Duodenal mucosa (tissue), 2 donors: ENCODE results near the gene WASHC1.
"Not testable (repeated sequence)": the region's sequence is repeated elsewhere in the genome, so short reads cannot be mapped to it uniquely, and the experiment has no call there.

Source experiments
- H3K27ac ChIP-seq: one replicate; pipeline ENCODE4 v1.7.0; 2013; ENCODE audit warnings: low read depth, low read length
- H3K27me3 ChIP-seq, 2 donors: one replicate each; pipeline ENCODE4 v1.7.0; 2013; ENCODE audit warnings: low read length in 2 of 2, control low read depth in 1 of 2; ENCODE audit not compliant: insufficient read depth in 2 of 2, control insufficient read depth in 1 of 2
- H3K36me3 ChIP-seq, 2 donors: one replicate each; pipeline ENCODE4 v1.7.0; 2013; ENCODE audit warnings: low read length in 2 of 2, control low read depth in 1 of 2; ENCODE audit not compliant: insufficient read depth in 2 of 2, control insufficient read depth in 1 of 2
- H3K4me1 ChIP-seq, 2 donors: one replicate each; pipeline ENCODE4 v1.7.0; 2013; ENCODE audit warnings: low read length in 2 of 2, control low read depth in 1 of 2; ENCODE audit not compliant: insufficient read depth in 2 of 2, control insufficient read depth in 1 of 2
- H3K4me3 ChIP-seq, 2 donors: one replicate each; pipeline ENCODE4 v1.7.0; 2013; ENCODE audit warnings: low read length in 2 of 2, low read depth in 1 of 2
- H3K9ac ChIP-seq, 2 donors: one replicate each; pipeline ENCODE4 v1.7.0; 2013; ENCODE audit warnings: low read length in 2 of 2, low read depth in 1 of 2
- H3K9me3 ChIP-seq, 2 donors: one replicate each; pipeline ENCODE4 v1.7.0; 2013; ENCODE audit warnings: low read length in 2 of 2, control low read depth in 1 of 2; ENCODE audit not compliant: control insufficient read depth in 1 of 2

Gene WASHC1

GRCh38 chr9:29356-29755 is at the start of gene WASHC1:
Gene WASHC1, minus strand, starts transcription at chr9:29456. Its CDS starts 4,457 bp downstream, at chr9:24999.
- not testable (repeated sequence) for H3K27ac ChIP-seq, H3K4me1 ChIP-seq, H3K27me3 ChIP-seq, H3K9ac ChIP-seq, H3K36me3 ChIP-seq, H3K9me3 ChIP-seq
- H3K4me3 ChIP-seq, result peak within 1 kb of the TSS in 1 of 2 donors; percentile 55

- H3K36me3 ChIP-seq, H3K4me1 ChIP-seq, H3K9ac ChIP-seq, H3K9me3 ChIP-seq, H3K27me3 ChIP-seq, H3K27ac ChIP-seq, H3K4me3 ChIP-seq: not testable (repeated sequence)
Observed at GRCh38 chr9:78333-78732, 49.1 kb upstream of the WASHC1 start.

GRCh38 chr9:76389-76788 is 47.1 kb upstream of the WASHC1 start:
- not testable (repeated sequence) for H3K27ac ChIP-seq, H3K9ac ChIP-seq, H3K4me1 ChIP-seq, H3K27me3 ChIP-seq, H3K36me3 ChIP-seq, H3K9me3 ChIP-seq, H3K4me3 ChIP-seq

- not testable (repeated sequence) for H3K4me1 ChIP-seq, H3K9ac ChIP-seq, H3K36me3 ChIP-seq, H3K9me3 ChIP-seq, H3K27me3 ChIP-seq, H3K27ac ChIP-seq
- H3K4me3 ChIP-seq, result peak overlapping the region in 1 of 2 donors; percentile 55
Observed at GRCh38 chr9:73900-74525, 44.8 kb upstream of the WASHC1 start.

GRCh38 chr9:73076-73899 is 44.0 kb upstream of the WASHC1 start:
- H3K27me3 ChIP-seq, H3K36me3 ChIP-seq, H3K27ac ChIP-seq, H3K4me1 ChIP-seq, H3K9ac ChIP-seq, H3K9me3 ChIP-seq: not testable (repeated sequence)
- peak overlapping the region in 1 of 2 donors; percentile 55 for H3K4me3 ChIP-seq

GRCh38 chr9:63031-63629 is 33.9 kb upstream of the WASHC1 start:
- not testable (repeated sequence) for H3K9me3 ChIP-seq, H3K27me3 ChIP-seq, H3K4me1 ChIP-seq, H3K27ac ChIP-seq, H3K36me3 ChIP-seq, H3K9ac ChIP-seq, H3K4me3 ChIP-seq

GRCh38 chr9:52678-53077 is 23.4 kb upstream of the WASHC1 start:
- not testable (repeated sequence) for H3K36me3 ChIP-seq, H3K4me1 ChIP-seq, H3K9ac ChIP-seq, H3K27me3 ChIP-seq, H3K4me3 ChIP-seq, H3K9me3 ChIP-seq, H3K27ac ChIP-seq

- H3K4me3 ChIP-seq, H3K36me3 ChIP-seq, H3K9ac ChIP-seq, H3K4me1 ChIP-seq, H3K9me3 ChIP-seq, H3K27ac ChIP-seq, H3K27me3 ChIP-seq: not testable (repeated sequence)
Observed at GRCh38 chr9:48190-48842, 19.1 kb upstream of the WASHC1 start.

- not testable (repeated sequence) for H3K27me3 ChIP-seq, H3K27ac ChIP-seq, H3K9ac ChIP-seq, H3K9me3 ChIP-seq, H3K36me3 ChIP-seq, H3K4me1 ChIP-seq, H3K4me3 ChIP-seq
Observed at GRCh38 chr9:46639-47271, 17.5 kb upstream of the WASHC1 start.

GRCh38 chr9:46164-46563 is 16.9 kb upstream of the WASHC1 start:
- H3K9ac ChIP-seq, H3K9me3 ChIP-seq, H3K4me3 ChIP-seq, H3K27me3 ChIP-seq, H3K36me3 ChIP-seq, H3K27ac ChIP-seq, H3K4me1 ChIP-seq: not testable (repeated sequence)
